Kidney (tissue), 14 donors: ENCODE data around the gene ARL5A. TPM values are rescaled to one million over a fixed set of nuclear protein-coding genes. Genes with fewer than 3 reads are reported as not detected.

Source experiments
- DNase-seq, 5 donors: peaks; one replicate each; pipeline ENCODE4 v3.0.0-alpha.2; 2013 to 2020
- FAIRE-seq: peaks from 2 replicates; lab custom pipeline; 2012; peaks lifted over from hg19 to GRCh38; lab: Jason Lieb, UNC
- H3K27ac ChIP-seq, 2 donors: one replicate each; pipeline ENCODE4 v1.7.0; 2013; ENCODE audit warnings: low read depth in 2 of 2, low read length in 2 of 2, inconsistent platforms in 1 of 2
- H3K27me3 ChIP-seq: one replicate; pipeline ENCODE4 v1.7.1; 2013; ENCODE audit warnings: low read length, inconsistent platforms; ENCODE audit not compliant: control insufficient read depth, insufficient read depth
- H3K36me3 ChIP-seq, 3 donors: one replicate each; pipeline versions ENCODE4 v1.7.0 to v1.7.1; 2013; ENCODE audit warnings: low read length in 3 of 3, control low read depth in 1 of 3, inconsistent platforms in 1 of 3; ENCODE audit not compliant: insufficient read depth in 3 of 3, control insufficient read depth in 2 of 3
- H3K4me1 ChIP-seq, 3 donors: one replicate each; pipeline versions ENCODE4 v1.7.0 to v1.7.1; 2013; ENCODE audit warnings: low read length in 3 of 3, inconsistent platforms in 1 of 3, low read depth in 1 of 3; ENCODE audit not compliant: control insufficient read depth in 2 of 3, insufficient read depth in 2 of 3
- H3K4me3 ChIP-seq, 3 donors: one replicate each; pipeline versions ENCODE4 v1.7.0 to v1.8.1; 2013; ENCODE audit warnings: low read length in 3 of 3, control low read depth in 1 of 3, inconsistent platforms in 1 of 3
- H3K9ac ChIP-seq, 3 donors: one replicate each; pipeline versions ENCODE4 v1.7.0 to v1.7.1; 2013; ENCODE audit warnings: low read length in 3 of 3, control low read depth in 1 of 3, inconsistent platforms in 1 of 3
- H3K9me3 ChIP-seq, 3 donors: one replicate each; pipeline versions ENCODE4 v1.7.0 to v1.7.1; 2013; ENCODE audit warnings: low read length in 3 of 3, control low read depth in 1 of 3, inconsistent platforms in 1 of 3; ENCODE audit not compliant: control insufficient read depth in 2 of 3, insufficient read depth in 1 of 3
- CTCF ChIP-seq: IDR thresholded peaks from 3 replicates; pipeline ENCODE4 v1.5.1; 2012; ENCODE audit warnings: mild to moderate bottlenecking, moderate library complexity, borderline replicate concordance; ENCODE audit not compliant: insufficient read depth; ENCODE audit errors: extremely low read depth
- intact Hi-C: fragments of 100-400 bp; cut with DNase I; formaldehyde crosslinking; loops from one replicate; pipeline ENCODE4 v1.11.1; 2022
- polyA plus RNA-seq: library from polyadenylated mRNA; stranded (reverse); fragments of 350-450 nt; fragmentation: Illumina TruSeq; extraction: RNeasy Lipid Tissue Mini Kit (QIAGEN cat#74804); gene quantifications from one replicate; pipeline ENCODE4 v1.2.3, GENCODE V29; 2014; ENCODE audit warnings: low read depth, low replicate concordance; ENCODE audit not compliant: insufficient read depth
- total RNA-seq: library from RNA; stranded (reverse); fragmentation: NEBNext Ultra II Directional; extraction: Animal tissue kit (Norgen Biotek cat#: 25700); gene quantifications from one replicate; pipeline ENCODE4 v1.2.1, GENCODE V29; 2021
- donor health status: control.
- donor health status: control.
- donor health status: control.
- donor health status: control.
- donor health status: control.
- donor health status: DM: yes; HTN: yes; CAD: no.
- donor health status: Normal renal cell carcinoma (clear cell type).

Gene ARL5A
- total and polyA plus RNA-seq, 2 donors from 2014 or later: 18.1 to 47.3 TPM

GRCh38 chr2:151860210-151860609 lies 32.0 kb upstream of the ARL5A start:
- intact Hi-C loops: no loop called here
- DNase-seq (no peak), FAIRE-seq (no peak)
- Histone ChIP-seq H3K36me3 (no peaks in the 10 kb centered on the region), H3K9me3 (no peaks in the 10 kb centered on the region), H3K27ac (no peak overlapping the region), H3K4me3 (no peak overlapping the region), H3K4me1 (no peaks in the 10 kb centered on the region), H3K9ac (no peak overlapping the region), H3K27me3 (no peaks in the 10 kb centered on the region)
- no peak for TF ChIP-seq CTCF

- H3K27me3 ChIP-seq: no peaks in the 10 kb centered on the region
- no peak overlapping the region for H3K4me3 ChIP-seq
- no peak overlapping the region for H3K27ac ChIP-seq
- DNase-seq: no peak
- H3K9me3 ChIP-seq: no peaks in the 10 kb centered on the region
- no peak for FAIRE-seq
- no peaks in the 10 kb centered on the region for H3K36me3 ChIP-seq
- no peak for TF ChIP-seq CTCF
- no peaks in the 10 kb centered on the region for H3K4me1 ChIP-seq
- intact Hi-C loops: no loop called here
- H3K9ac ChIP-seq: no peak overlapping the region
These were observed 29.4 kb upstream of the ARL5A start for GRCh38 chr2:151857650-151858049.

GRCh38 chr2:151855111-151855510 lies 26.9 kb upstream of the ARL5A start:
- FAIRE-seq (peak; percentile 37), DNase-seq (no peak)
- H3K4me3 ChIP-seq: no peak overlapping the region
- TF ChIP-seq CTCF: no peak
- H3K27me3 ChIP-seq: no peaks in the 10 kb centered on the region
- intact Hi-C loops: no loop called here
- H3K27ac ChIP-seq: no peak overlapping the region
- no peaks in the 10 kb centered on the region for H3K36me3 ChIP-seq
- H3K9me3 ChIP-seq: no peaks in the 10 kb centered on the region
- H3K4me1 ChIP-seq: peaks cover 0 to 3% (median 0%) of the 10 kb centered on the region in 3 donors
- no peak overlapping the region for H3K9ac ChIP-seq
